ENCODE measurements around the gene ACP5.

ACP5 gene

GRCh38 chr19:11563532-11563931, 13.9 kb downstream of the ACP5 start:
- Mint-ChIP-seq H3K27ac (peak overlapping the region; percentile 99), H3K4me1 (peaks cover 57% of the 10 kb centered on the region), H3K9me3 (peaks cover 2% of the 10 kb centered on the region), H3K4me3 (no peak overlapping the region), H3K36me3 (peaks cover 6% of the 10 kb centered on the region), H3K27me3 (no peaks in the 10 kb centered on the region)
- no peak for ATAC-seq

GRCh38 chr19:11560404-11561051, 16.9 kb downstream of the ACP5 start:
- Mint-ChIP-seq H3K4me3 (peak overlapping the region; percentile 88), H3K4me1 (peaks cover 70% of the 10 kb centered on the region), H3K9me3 (no peaks in the 10 kb centered on the region), H3K27ac (peak overlapping the region; percentile 86), H3K36me3 (peaks cover 15% of the 10 kb centered on the region), H3K27me3 (no peaks in the 10 kb centered on the region)
- ATAC-seq = peak; percentile 83

- H3K4me1 Mint-ChIP-seq = peaks cover 66% of the 10 kb centered on the region
- H3K36me3 Mint-ChIP-seq = peaks cover 20% of the 10 kb centered on the region
- no peaks in the 10 kb centered on the region for H3K9me3 Mint-ChIP-seq
- peak; percentile 93 for ATAC-seq
- no peaks in the 10 kb centered on the region for H3K27me3 Mint-ChIP-seq
- H3K27ac Mint-ChIP-seq = peak within 1 kb of the TSS; percentile 86
- H3K4me3 Mint-ChIP-seq = peak within 1 kb of the TSS; percentile 88
Measured at GRCh38 chr19:11558881-11559828, 18.3 kb downstream of the ACP5 start, which contains the start of gene ELOF1. Gene ELOF1, minus strand, starts transcription at chr19:11559230. Its CDS starts 4,883 bp downstream, at chr19:11554347.

- Mint-ChIP-seq H3K27me3 (no peaks in the 10 kb centered on the region), H3K9me3 (no peaks in the 10 kb centered on the region), H3K4me1 (peaks cover 71% of the 10 kb centered on the region), H3K27ac (peak overlapping the region; percentile 71), H3K36me3 (peaks cover 37% of the 10 kb centered on the region), H3K4me3 (peak overlapping the region; percentile 41)
- no peak for ATAC-seq
Measured at GRCh38 chr19:11556634-11557420, 20.6 kb downstream of the ACP5 start.

GRCh38 chr19:11555246-11555645, 22.2 kb downstream of the ACP5 start:
- Mint-ChIP-seq H3K36me3 (peaks cover 46% of the 10 kb centered on the region), H3K27me3 (no peaks in the 10 kb centered on the region), H3K4me3 (peak overlapping the region; percentile 2), H3K27ac (peak overlapping the region; percentile 84), H3K9me3 (no peaks in the 10 kb centered on the region), H3K4me1 (peaks cover 66% of the 10 kb centered on the region)
- ATAC-seq = no peak

- no peaks in the 10 kb centered on the region for H3K9me3 Mint-ChIP-seq
- H3K36me3 Mint-ChIP-seq = peaks cover 46% of the 10 kb centered on the region
- H3K4me3 Mint-ChIP-seq = peak overlapping the region; percentile 36
- peak; percentile 67 for ATAC-seq
- H3K27me3 Mint-ChIP-seq = no peaks in the 10 kb centered on the region
- peaks cover 63% of the 10 kb centered on the region for H3K4me1 Mint-ChIP-seq
- peak overlapping the region; percentile 84 for H3K27ac Mint-ChIP-seq
Measured at GRCh38 chr19:11554160-11554559, 23.3 kb downstream of the ACP5 start.

GRCh38 chr19:11552666-11553372, 24.6 kb downstream of the ACP5 start:
- H3K9me3 Mint-ChIP-seq = no peaks in the 10 kb centered on the region
- peak overlapping the region; percentile 84 for H3K27ac Mint-ChIP-seq
- peak; percentile 43 for ATAC-seq
- peaks cover 56% of the 10 kb centered on the region for H3K4me1 Mint-ChIP-seq
- H3K4me3 Mint-ChIP-seq = peak overlapping the region; percentile 30
- H3K36me3 Mint-ChIP-seq = peaks cover 46% of the 10 kb centered on the region
- H3K27me3 Mint-ChIP-seq = no peaks in the 10 kb centered on the region

GRCh38 chr19:11551603-11552235, 25.7 kb downstream of the ACP5 start:
- no peaks in the 10 kb centered on the region for H3K9me3 Mint-ChIP-seq
- peak overlapping the region; percentile 84 for H3K27ac Mint-ChIP-seq
- ATAC-seq = no peak
- H3K27me3 Mint-ChIP-seq = no peaks in the 10 kb centered on the region
- H3K4me3 Mint-ChIP-seq = no peak overlapping the region
- peaks cover 42% of the 10 kb centered on the region for H3K36me3 Mint-ChIP-seq
- H3K4me1 Mint-ChIP-seq = peaks cover 47% of the 10 kb centered on the region

- H3K4me3 Mint-ChIP-seq = no peak overlapping the region
Measured at GRCh38 chr19:11550265-11550664, 27.2 kb downstream of the ACP5 start.

GRCh38 chr19:11549386-11549953, 28.0 kb downstream of the ACP5 start:
- H3K27ac Mint-ChIP-seq = no peak overlapping the region
- no peak for ATAC-seq
- no peak overlapping the region for H3K4me3 Mint-ChIP-seq
- H3K9me3 Mint-ChIP-seq = no peaks in the 10 kb centered on the region
- peaks cover 27% of the 10 kb centered on the region for H3K36me3 Mint-ChIP-seq
- H3K27me3 Mint-ChIP-seq = no peaks in the 10 kb centered on the region
- H3K4me1 Mint-ChIP-seq = peaks cover 29% of the 10 kb centered on the region

More at GRCh38 chr19:11550265-11550664, 27.2 kb downstream of the ACP5 start:
- Mint-ChIP-seq H3K36me3 (peaks cover 29% of the 10 kb centered on the region), H3K9me3 (no peaks in the 10 kb centered on the region), H3K27ac (no peak overlapping the region), H3K4me1 (peaks cover 32% of the 10 kb centered on the region), H3K27me3 (no peaks in the 10 kb centered on the region)
- ATAC-seq = no peak

GRCh38 chr19:11547929-11548700, 29.3 kb downstream of the ACP5 start:
- Mint-ChIP-seq H3K27me3 (no peaks in the 10 kb centered on the region), H3K36me3 (peaks cover 18% of the 10 kb centered on the region), H3K27ac (no peak overlapping the region), H3K4me3 (no peak overlapping the region), H3K9me3 (no peaks in the 10 kb centered on the region), H3K4me1 (peaks cover 16% of the 10 kb centered on the region)
- no peak for ATAC-seq

GRCh38 chr19:11541238-11541637, 36.2 kb downstream of the ACP5 start:
- Mint-ChIP-seq H3K9me3 (no peaks in the 10 kb centered on the region), H3K36me3 (no peaks in the 10 kb centered on the region), H3K27ac (no peak overlapping the region), H3K4me1 (peaks cover 18% of the 10 kb centered on the region), H3K4me3 (no peak overlapping the region), H3K27me3 (peaks cover 26% of the 10 kb centered on the region)
- ATAC-seq = no peak

GRCh38 chr19:11540645-11541044, 36.8 kb downstream of the ACP5 start:
- no peak overlapping the region for H3K4me3 Mint-ChIP-seq
- H3K9me3 Mint-ChIP-seq = no peaks in the 10 kb centered on the region
- no peaks in the 10 kb centered on the region for H3K36me3 Mint-ChIP-seq
- H3K27ac Mint-ChIP-seq = peak overlapping the region; percentile 16
- H3K27me3 Mint-ChIP-seq = peaks cover 26% of the 10 kb centered on the region
- peaks cover 22% of the 10 kb centered on the region for H3K4me1 Mint-ChIP-seq
- ATAC-seq = no peak
